ENCODE data around the gene NRXN3. TPM values are rescaled to one million over a fixed set of nuclear protein-coding genes. Genes with fewer than 3 reads are reported as not detected.

The NRXN3 gene
- polyA plus RNA-seq, 3 donors, result 6.1 to 7.8 (median 6.4) TPM

DNA sequence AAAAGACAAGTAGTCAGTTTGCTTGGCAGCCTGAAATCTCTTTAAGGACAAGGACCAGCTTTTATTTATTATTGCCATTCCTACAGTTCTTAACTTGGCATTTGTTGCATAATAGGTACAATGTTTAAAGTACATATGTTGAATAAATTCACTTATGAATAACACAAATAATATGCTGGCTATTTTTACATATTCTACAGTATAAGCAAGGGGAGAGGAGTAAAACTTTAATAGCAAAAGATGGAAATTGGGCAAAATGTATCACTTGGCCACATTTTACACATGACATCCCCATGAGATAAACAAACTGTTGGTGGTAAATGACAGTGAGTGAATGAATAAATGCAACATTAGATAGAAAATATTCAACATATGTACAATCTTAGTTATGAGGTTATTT is 1708.1 kb downstream of the NRXN3 start:
- DNase-seq, result no peak

DNA sequence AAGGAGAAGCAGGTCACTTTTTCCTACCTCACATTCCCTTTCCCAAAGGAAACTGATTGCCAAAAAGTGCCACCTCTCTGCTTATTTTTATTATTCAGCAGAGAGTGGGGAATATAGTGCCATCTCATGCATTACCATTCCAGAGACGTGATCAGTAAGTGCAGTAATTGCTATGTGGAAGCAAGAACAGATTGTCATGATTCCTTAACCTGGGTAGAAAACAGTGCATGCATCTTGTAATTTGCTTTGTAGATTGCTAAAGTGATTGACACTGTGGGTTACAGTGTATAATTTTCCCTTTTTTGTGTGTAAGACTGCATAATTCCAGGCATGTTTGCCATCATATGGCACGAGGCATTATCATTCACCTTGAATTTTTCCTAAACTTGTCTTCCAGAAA is 1708.6 kb downstream of the NRXN3 start:
- DNase-seq, result no peak

DNA sequence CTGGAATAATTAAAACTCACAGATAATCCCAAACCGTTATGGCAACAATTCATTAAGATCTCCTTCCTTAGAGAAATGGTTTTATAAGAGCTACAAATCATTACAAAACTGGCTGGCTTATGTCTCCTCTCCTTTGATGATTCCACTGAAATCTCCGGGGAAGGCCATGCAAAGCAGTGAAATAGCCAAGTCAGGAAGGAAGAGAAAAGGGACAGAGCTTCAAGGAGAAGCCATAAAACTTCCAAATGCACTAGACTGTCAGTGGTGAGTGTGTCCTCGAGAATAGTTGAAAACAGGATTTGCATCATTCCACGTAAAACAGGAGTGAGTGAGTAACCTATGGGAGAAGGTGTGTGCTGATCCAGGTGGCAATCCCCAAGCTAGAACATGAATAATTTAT is 1711.1 kb downstream of the NRXN3 start:
- DNase-seq, result no peak

DNA sequence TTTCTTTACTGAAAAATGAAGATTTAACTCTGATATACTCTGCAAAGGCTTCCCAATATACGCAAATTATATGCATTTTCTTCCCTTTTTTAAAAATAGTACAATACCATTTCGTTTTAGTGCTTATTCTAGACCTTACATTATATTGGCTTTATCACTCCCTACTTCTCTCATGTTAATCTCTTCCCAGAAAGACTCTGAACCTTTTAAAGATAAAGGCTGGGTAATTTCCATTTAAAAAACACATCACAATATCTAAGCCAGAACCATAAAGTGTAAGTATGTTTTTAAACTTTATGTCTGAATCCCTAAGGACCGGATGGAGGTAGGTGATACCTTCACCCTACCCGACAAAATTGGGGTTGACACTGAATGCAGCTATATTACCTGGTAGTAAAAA is 1720.4 kb downstream of the NRXN3 start:
- DNase-seq, result no peak

DNA sequence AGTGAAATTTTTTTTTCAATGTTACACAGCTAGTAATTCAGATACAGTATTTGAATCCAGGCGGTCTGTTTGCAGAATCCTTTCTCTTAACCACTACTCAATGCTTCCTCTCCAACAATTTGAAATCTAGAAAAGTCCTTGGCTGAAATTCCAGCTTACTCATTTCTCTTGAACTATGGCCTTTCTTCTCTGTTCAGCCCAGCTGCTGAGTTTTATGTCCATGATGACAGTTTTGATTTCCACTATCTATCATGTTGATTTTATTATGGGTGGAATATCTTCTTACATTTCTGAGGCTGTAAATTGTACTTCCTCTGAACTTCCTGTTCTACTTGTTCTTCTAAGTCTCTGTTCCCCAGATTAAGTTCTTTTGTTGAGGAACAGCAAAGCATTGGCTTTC is 1725.8 kb downstream of the NRXN3 start:
- peak; percentile 44 for DNase-seq

DNA sequence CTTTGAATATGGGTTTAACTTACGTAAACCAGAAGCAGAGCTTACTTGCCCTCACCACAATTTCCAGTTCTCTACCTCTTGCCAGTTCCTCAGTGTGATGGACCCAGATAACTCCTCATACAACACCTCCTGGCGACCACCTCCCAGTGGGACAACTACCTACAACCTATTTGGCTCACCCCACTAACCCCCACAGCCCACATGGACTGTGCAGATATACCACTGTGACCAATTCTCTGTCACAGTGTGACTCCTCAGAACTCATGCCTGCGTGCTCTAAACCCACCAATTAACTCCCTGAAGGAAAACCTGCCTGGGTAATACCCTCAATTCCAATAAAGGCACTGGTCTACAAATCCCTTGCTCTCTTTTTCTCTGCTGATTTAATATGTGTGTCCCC is 1729.4 kb downstream of the NRXN3 start:
- DNase-seq, result no peak

DNA sequence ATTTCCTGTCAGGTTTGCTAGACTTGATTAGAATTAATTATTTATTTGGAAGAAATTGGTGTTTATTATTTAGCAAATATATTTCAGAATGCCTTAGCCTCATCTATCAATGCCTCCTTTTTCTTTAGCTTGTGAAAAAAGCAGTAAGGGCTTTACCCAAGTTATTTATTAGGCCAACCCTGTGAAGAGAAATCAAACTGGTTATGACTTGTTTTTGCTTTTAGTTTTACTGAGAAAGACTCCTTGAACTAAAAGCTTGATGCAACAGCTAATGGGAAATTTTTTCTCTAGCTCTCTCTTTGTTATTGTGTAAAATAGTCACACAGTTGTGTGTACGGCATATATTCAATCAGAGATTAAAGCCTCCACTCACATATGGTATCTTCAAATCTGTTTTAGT is 1734.3 kb downstream of the NRXN3 start:
- DNase-seq, result no peak

DNA sequence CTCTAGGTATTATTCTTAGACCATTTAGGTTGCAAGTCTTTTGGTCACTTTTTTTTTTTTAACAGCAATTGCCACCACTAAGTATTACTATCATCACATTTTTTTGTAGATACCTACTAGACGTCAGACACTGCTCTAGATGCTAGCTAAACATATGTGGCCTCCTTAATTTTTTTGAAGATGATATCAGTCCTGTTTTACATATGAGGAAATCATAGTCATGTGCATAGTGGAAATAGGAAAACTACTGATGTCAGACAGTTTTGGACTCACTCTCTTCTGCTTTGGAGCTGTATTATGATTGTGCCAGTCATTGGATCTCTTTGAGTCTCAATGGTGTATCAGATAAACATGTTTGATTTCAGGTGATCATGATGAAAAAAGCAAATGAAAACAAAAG is 1736.8 kb downstream of the NRXN3 start:
- DNase-seq, result no peak

DNA sequence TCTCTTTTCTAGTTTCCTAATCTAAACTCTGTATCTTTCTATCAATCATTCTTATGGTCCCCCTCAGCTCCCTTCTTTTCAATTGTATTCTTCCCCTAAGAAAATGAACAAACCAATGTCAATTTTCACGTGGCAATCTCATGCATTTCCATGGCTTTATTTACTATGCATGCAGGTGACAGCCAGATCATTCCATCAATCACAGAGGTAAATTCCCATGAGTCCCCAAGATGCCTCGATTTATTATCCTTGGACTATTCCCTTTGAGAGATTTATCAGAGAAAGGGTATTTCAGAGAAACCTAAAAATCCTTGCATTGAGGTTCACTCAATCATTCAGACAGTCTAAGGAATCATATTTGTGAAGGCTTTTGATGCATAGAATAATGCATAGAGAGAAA is 1739.9 kb downstream of the NRXN3 start:
- DNase-seq, result no peak

DNA sequence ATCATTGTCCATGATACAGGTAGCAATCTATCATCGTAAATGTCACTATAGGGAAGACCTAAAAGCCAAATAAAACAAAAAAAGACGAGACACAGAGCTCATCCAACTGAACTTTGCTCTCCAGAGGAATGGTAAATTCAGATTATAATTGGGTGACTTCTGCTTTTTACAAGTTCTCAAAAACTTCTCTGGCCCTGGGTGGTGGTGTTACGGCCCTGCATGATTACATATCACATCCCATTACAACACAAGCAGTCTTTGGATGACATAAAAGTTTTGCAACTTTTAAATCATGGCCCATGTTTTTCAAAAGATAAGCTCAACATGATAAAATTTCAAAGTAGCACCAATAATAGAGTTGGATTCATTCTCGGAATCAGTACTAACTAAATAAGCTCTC is 1741.6 kb downstream of the NRXN3 start:
- DNase-seq, result no peak

DNA sequence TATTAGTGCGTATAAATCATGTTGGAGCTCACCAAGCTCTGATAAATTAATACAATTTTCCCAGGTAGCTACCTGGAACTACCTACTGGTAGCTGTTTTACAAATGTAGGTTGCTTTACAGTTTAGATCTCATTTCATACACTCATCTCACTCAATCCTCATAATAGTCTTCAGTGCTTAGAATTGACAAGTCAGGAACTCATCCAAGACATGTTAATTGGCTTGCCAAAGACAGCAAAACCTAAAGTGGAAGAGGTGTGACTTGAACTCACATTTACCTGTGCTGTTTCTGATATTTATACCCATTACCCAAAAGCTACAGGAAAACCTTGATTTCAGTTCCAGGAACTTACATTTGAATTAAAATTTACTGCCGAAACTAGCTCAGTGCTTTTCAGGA is 1744.4 kb downstream of the NRXN3 start:
- DNase-seq, result no peak

DNA sequence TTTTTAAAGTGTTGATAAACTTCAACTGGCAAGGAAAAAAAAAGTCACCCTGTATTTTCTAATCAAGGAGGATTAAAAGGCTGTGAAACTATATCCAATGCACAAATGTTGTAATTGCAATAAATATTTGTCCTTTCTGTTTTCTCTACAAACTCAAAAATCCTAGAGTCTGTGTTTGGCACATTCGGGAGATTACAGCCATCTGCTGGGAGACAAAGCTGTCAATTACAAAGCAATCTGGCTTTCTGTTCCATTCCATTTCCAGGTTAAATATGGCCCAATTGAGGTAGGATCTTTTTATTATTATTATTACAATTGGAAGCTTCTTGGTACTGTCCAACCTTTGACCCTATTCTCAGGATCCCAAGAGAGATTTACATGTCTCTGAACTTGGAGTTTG is 1745.2 kb downstream of the NRXN3 start:
- no peak for DNase-seq

DNA sequence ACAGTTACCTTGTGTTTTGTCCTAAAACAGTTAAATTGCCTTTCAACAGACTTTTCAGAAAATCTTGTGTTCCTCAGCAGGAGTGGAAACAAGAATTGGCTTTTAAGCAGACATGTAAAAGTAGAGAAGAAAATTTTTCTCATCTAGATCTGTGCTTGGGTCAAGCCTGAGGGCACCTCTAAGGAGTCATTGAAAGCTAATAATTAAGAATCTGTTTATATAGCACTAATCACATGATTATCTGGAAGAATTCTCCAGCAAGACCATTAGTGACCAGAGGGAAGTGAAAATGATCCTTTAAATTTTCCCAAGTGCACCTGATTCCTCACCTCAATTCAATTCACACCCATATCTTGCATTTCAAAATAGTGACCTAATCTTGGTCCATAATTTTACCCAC is 1746.1 kb downstream of the NRXN3 start:
- DNase-seq, result no peak

DNA sequence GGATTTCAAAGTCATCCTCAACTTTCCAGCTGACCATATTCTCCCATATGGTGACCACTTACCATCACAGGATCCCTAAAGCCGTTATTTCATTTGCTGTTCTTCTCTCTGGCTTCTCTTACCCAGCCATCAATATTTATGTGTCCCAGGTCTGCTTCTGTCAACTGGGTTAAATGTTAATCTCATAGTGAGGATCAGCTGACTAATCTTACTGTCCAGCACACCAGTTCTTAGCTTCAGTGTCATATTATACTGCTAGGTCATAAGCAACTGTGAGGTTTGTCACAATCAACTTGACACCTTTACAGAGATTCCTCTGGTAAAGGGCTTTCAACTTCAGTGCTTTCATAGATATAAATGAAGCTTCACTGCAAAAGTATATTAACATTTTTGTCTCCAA is 1746.7 kb downstream of the NRXN3 start:
- DNase-seq, result no peak
